HG03571 (cell line): Measurements from ENCODE around the gene RAB31.

ENCODE experiments used
- ATAC-seq: cut with Tn5 transposase; IDR thresholded peaks from one replicate; pipeline ENCODE4 v1.9.1; 2021; ENCODE audit not compliant: unreplicated experiment

The RAB31 gene

GRCh38 chr18:9782073-9782857, 74.2 kb downstream of the RAB31 start:
- no peak for ATAC-seq

GRCh38 chr18:9786631-9787030, 78.5 kb downstream of the RAB31 start:
- ATAC-seq, result no peak

GRCh38 chr18:9787036-9787435, 78.9 kb downstream of the RAB31 start:
- ATAC-seq, result no peak

DNA sequence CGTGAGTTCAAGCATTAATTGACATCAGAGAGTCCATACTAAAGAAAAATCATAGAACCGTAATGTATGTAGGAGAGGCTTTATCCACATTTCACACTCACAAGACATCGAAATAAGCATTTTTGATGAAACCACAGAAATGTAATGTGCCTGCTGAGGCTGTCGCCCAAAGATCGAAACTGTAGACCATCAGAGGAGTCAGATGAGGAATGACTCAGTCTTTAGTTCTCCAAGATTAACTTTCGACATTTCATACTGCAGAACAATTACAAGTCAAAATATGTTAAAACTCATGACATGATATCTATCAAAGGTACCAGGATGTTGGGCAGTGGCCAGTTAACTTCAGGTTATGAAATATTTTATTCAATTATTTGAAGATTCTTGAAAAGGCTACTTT, 79.6 kb downstream of the RAB31 start:
- no peak for ATAC-seq

GRCh38 chr18:9788140-9788539, 80.0 kb downstream of the RAB31 start:
- no peak for ATAC-seq

- ATAC-seq, result no peak
Observed at GRCh38 chr18:9788860-9789259, 80.8 kb downstream of the RAB31 start.

- ATAC-seq, result no peak
Observed at GRCh38 chr18:9790261-9790660, 82.2 kb downstream of the RAB31 start.

DNA sequence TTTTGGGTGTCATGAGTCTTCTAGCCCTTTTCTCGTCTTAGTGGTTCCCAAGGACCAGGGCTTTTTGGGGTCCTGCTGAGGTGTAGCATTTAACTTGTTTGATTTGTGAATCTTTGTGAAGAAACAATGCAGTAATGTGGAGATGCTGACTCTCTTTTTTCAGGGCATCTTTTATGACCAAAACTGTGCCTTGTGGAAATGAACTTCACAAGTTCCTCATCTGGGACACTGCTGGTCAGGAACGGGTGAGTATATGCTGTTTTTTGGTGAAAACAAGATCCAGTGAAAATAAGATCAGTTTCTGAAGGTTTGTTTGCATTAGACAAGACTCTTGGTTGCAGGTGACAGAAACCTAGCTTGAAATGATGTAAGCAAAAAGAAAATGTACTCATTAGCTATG, 83.9 kb downstream of the RAB31 start:
- ATAC-seq, result no peak

DNA sequence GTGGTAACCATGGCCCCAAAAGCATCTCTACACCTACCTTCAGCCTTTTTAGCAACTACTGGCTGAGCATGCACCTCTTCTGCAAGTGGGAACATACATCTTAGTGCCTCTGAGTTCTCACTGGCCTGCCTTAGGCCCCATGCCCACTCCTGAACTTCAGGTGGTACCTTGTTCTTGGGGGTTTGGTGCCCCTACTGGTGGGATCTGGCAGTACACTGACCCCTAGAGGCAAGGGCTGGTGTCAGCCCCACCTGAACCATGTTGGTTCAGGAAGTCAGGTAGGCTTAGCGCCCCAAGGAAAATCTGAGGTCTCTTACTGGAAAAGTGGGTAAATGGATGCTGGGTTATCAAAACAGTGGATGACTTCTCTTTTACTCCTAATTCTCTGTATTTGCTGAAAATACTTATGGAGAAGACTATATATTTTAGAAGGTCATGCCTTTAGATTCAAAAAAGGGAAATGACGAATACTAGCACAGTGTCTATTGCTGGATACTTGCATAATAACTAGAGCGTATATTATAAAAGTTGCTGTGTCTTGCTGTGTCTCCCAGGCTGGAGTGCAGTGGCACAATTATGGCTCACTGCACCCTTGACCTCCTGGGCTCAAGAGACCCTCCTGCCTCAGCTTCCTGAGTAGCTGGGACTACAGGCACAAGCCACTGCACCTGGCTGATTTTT, 84.6 kb downstream of the RAB31 start:
- no peak for ATAC-seq

DNA sequence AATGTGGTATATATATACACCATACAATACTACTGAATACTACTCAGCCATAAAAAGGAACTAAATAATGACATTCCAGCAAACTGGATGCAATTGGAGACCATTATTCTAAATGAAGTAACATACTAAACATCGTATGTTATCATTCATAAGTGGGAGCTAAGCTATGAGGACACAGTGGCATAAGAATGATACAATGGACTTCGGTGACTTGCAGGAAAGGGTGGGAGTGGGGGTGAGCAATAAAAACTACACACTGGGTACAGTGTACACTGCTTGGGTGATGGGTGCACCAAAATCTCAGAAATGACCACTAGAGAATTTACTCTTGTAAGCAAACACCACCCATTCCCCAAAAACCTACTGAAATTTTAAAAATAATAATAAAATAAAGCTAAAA, 87.9 kb downstream of the RAB31 start:
- ATAC-seq, result no peak

DNA sequence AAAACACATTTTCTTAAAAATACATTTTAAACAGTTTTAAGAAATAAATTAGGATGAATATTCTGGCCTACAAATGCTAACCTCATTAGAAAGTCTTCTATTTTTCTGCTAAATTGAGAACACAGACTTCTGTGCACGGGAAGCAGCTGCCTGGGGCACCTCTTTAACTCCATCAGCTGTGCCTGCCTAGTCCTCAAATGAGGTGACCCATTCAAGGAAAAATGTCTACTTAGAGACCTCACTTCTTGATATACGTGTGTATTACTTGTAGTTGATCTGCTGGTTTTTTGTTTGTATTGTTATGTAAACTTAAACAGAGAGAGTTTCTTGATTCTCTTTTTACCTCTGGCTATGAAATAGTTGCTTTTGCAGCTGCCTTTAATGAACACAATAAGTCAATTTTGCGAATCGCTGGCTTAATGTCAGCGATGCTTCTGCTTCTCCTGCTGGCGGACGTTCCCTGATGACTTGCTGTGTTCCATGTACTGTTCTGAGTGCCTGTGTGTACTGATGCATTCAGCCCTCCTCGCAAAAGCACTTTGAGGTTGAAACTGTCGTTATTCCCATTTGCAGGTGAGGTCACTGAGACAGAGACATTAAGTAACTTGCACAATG, 88.9 kb downstream of the RAB31 start:
- no peak for ATAC-seq

- no peak for ATAC-seq
Observed at GRCh38 chr18:9802175-9803062, 94.3 kb downstream of the RAB31 start.

DNA sequence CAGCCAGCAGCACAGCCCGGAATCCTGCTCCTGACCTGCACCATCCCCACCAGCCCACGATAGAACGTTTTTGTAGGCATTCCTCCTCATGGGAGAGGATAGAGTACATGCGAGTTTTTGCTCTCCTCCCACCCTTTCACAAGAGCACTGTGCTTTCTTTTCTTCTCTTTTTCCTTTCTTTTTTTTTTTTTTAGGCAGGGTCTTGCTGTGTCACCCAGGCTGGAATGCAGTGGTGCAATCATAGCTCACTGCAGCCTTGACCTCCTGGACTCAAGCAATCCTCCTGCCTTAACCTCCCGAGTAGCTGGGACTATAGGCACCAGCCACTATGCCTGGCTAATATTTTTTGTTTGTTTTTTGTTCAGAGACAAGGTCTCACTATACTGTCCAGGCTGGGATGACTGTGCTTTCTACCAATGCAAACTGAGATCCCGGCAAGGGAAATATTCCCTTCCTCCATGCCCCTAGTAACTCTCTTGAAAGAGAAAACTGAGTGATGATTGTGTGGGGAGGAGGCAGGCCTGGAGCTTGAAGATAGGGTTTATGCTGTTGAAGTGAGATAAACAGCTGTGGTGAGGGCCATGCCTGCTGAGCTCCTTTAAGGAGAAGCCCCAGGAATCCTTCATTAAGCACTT, 95.1 kb downstream of the RAB31 start:
- no peak for ATAC-seq

DNA sequence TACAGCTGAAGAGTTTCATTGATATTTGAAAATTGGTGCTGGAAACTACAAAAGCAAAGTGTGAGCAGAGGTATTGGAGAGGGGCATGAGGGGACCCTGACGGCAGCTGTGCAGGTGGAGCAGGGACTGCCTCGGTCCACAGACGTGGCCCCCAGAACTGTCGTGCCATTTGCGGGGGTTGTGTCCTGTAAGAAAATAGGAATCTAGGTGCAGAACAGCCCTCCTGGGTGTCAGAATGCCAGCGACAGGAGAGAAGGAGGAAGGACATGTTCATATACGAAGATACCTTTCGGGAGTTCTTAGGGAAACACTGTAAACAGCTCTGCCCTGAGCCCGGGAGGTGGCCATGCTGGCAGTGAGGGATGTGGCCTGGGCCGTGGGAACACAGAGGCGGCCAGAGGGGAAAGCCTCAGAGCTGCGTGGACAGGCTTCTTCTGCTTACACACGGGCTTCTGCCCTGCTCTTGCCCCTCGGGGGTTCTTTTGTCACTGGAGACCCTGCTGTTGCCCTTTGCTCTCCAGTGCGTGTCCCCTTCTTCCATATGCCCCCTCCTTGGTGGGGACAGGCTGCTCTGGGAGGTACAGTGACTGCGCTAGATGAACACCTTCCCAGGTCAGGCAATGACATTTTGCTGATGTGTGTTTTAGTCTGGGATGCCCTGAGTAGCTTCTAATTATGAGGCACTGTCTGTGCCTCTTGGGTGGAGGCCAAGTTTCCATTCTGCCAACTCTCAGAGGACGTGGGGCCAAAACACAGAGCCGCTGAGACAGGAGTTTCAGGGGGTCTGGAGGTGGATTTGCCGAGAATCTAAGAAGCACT, 95.8 kb downstream of the RAB31 start:
- ATAC-seq, result no peak

GRCh38 chr18:9804517-9805104, 96.5 kb downstream of the RAB31 start:
- no peak for ATAC-seq

DNA sequence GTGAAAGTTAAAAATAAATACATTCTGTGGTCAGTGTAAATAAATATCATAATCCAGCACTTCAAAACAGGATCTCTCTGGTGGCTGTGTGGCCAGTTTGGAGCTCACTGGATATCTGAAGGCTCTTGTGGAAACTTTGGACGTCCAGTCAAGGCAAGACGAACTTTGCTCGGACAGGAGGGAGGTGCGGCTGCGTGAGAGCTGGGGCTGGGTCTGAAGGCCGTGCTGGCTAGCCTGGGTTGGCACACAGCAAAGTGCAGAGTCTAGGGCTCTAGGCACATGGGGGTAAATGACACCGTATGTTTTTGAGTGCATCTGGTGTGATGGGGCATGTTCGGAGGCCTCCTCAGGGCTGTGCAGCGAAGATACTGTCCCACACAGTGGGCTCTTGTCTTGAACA, 98.8 kb downstream of the RAB31 start:
- no peak for ATAC-seq

- ATAC-seq, result no peak
Observed at GRCh38 chr18:9808295-9809241, 100.5 kb downstream of the RAB31 start.

- ATAC-seq, result no peak
Observed at GRCh38 chr18:9809697-9810096, 101.6 kb downstream of the RAB31 start.
